GM23248 (cell line): Measurements from ENCODE around the gene BRINP3. TPM values are rescaled to one million over a fixed set of nuclear protein-coding genes. Genes with fewer than 3 reads are reported as not detected.

Source experiments
- DNase-seq: peaks from one replicate; pipeline ENCODE4 v3.0.0-alpha.2; 2015
- H2AFZ ChIP-seq: fragments of 200-600 bp; sonication (generic); 2 replicates; pipeline ENCODE4 v1.6.1; 2016; ENCODE audit warnings: antibody characterized with exemption
- H3F3A ChIP-seq: fragments of 200-600 bp; sonication (generic); 2 replicates; pipeline ENCODE4 v1.6.1; 2016; ENCODE audit warnings: mild to moderate bottlenecking, antibody characterized with exemption, mixed run types; ENCODE audit not compliant: insufficient read depth
- H3K27ac ChIP-seq: fragments of 200-600 bp; sonication (generic); 2 replicates; pipeline ENCODE4 v1.5.1; 2016; ENCODE audit warnings: mild to moderate bottlenecking
- H3K27me3 ChIP-seq: fragments of 200-600 bp; sonication (generic); replicated peaks from 2 replicates; pipeline ENCODE4 v1.6.1; 2016; ENCODE audit warnings: mild to moderate bottlenecking; ENCODE audit not compliant: insufficient read depth
- H3K36me3 ChIP-seq: fragments of 200-600 bp; sonication (generic); 2 replicates; pipeline ENCODE4 v1.6.1; 2016; ENCODE audit warnings: low read depth, mild to moderate bottlenecking
- H3K4me1 ChIP-seq: fragments of 200-600 bp; sonication (generic); 2 replicates; pipeline ENCODE4 v1.6.1; 2016; ENCODE audit warnings: mild to moderate bottlenecking; ENCODE audit not compliant: insufficient read depth
- H3K4me2 ChIP-seq: fragments of 200-600 bp; sonication (generic); one replicate; pipeline ENCODE4 v1.6.1; 2016; ENCODE audit warnings: mild to moderate bottlenecking; ENCODE audit not compliant: unreplicated experiment
- H3K4me3 ChIP-seq: fragments of 200-600 bp; sonication (generic); 2 replicates; pipeline ENCODE4 v1.5.1; 2016; ENCODE audit warnings: mild to moderate bottlenecking
- H3K79me2 ChIP-seq: fragments of 200-600 bp; sonication (generic); 2 replicates; pipeline ENCODE4 v1.6.1; 2016; ENCODE audit warnings: mild to moderate bottlenecking; ENCODE audit not compliant: insufficient read depth
- H3K9ac ChIP-seq: fragments of 200-600 bp; sonication (generic); 2 replicates; pipeline ENCODE4 v1.6.1; 2016; ENCODE audit warnings: mild to moderate bottlenecking
- H3K9me2 ChIP-seq: fragments of 200-600 bp; sonication (generic); 2 replicates; pipeline ENCODE4 v1.6.1; 2016; ENCODE audit warnings: mixed run types, mild to moderate bottlenecking, moderate library complexity; ENCODE audit not compliant: insufficient read depth
- H3K9me3 ChIP-seq: fragments of 200-600 bp; sonication (generic); one replicate; pipeline ENCODE4 v1.6.1; 2017; ENCODE audit warnings: low read depth
- H4K20me1 ChIP-seq: fragments of 200-600 bp; sonication (generic); 2 replicates; pipeline ENCODE4 v1.6.0; 2016; ENCODE audit not compliant: insufficient read depth
- EZH2 ChIP-seq: fragments of 200-600 bp; sonication (generic); IDR thresholded peaks from 2 replicates; pipeline ENCODE4 v1.6.1; 2018; ENCODE audit warnings: antibody characterized with exemption, mild to moderate bottlenecking; ENCODE audit not compliant: insufficient read depth, poor library complexity, severe bottlenecking
- EZH2phosphoT487 ChIP-seq: fragments of 200-600 bp; sonication (generic); IDR thresholded peaks from 2 replicates; pipeline ENCODE4 v1.6.1; 2018; ENCODE audit warnings: antibody characterized with exemption, moderate library complexity, mild to moderate bottlenecking, low read depth; ENCODE audit not compliant: insufficient read depth
- WGBS, 2 experiments: methylation state at CpG; one replicate each; pipeline ENCODE4 v1.1.6; 2015 to 2017; ENCODE audit warnings: low lambda C conversion rate in 2 of 2, low coverage in 1 of 2; ENCODE audit errors: missing lambda C conversion rate in 2 of 2; 5-methylcytosine and 5-hydroxymethylcytosine counted together
- in situ Hi-C: fragments of 300-500 bp; cut with MboI; formaldehyde crosslinking; loops from 2 replicates; pipeline ENCODE4 v1.15.0; 2020
- polyA plus RNA-seq: library from polyadenylated mRNA; unstranded; fragments of >200 nt; fragmentation: Nextera tagmentation; extraction: Ambion mirVana; gene quantifications from 2 replicates; pipeline ENCODE4 v1.2.1, GENCODE V29; 2016
- total RNA-seq: library from RNA; depleted of rRNA; stranded (reverse); fragments of >200 nt; shearing (Covaris generic); gene quantifications from 2 replicates; pipeline ENCODE4 v1.2.3, GENCODE V29; 2014

The BRINP3 gene
- total and polyA plus RNA-seq, 2 experiments from 2014 or later: not detected

DNA sequence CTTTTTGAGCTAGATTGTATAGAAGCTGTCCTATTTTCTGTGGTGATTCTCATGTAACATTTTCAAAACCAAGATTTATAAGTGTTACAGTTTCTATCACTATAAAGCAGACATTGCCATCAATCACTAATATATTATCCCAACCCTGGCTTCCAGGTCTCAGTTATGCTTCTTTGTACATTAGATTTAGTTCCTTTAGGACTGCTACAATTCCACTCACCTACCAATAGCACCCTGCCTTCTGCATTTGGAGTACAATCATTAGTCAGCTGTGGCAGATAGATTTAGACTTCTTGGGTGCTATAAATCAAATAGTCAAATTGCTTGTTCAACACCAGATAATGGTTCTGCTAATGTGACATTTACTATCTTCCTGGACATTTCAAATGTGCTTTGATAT is 281.6 kb downstream of the BRINP3 start:
- in situ Hi-C loops: no loop called here

DNA sequence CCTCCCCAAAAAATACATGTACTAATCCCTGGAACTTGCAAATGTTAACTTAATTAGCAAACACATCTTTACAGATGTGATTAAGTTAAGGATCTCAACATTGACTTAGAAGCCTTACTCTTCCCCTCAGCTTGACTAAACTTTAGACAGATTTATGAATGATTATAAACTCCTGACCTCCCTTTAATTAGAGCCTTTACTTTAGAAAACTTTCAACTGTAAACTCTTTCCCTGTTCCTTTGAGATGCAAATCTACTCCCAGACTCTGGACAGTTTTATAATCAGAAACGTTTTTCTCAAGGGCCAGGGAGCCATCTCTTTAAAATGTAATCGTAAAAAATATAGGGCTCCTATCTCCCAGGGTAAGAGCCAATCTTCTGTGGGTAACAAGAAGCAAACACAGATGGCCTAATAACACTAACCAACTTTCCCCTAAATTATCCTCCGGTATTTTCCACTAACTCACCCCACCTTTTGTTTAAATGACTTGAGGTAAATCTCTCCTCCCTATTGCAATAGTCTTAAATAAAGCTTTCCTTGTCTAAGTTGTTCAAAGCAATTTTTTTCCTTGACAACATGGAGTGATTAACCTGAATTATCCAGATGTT is 284.1 kb downstream of the BRINP3 start:
- H2AFZ ChIP-seq: no peak overlapping the region

More for the DNA sequence above, 281.6 kb downstream of the BRINP3 start:
- H3K9me3 ChIP-seq: no peaks in the 10 kb centered on the region
- no peak for TF ChIP-seq EZH2phosphoT487
- no peak for TF ChIP-seq EZH2
- no peaks in the 10 kb centered on the region for H3F3A ChIP-seq
- no peaks in the 10 kb centered on the region for H3K79me2 ChIP-seq
- no peaks in the 10 kb centered on the region for H4K20me1 ChIP-seq
- no peak for DNase-seq
- no peaks in the 10 kb centered on the region for H3K27me3 ChIP-seq
- H3K9ac ChIP-seq: no peak overlapping the region
- H3K36me3 ChIP-seq: no peaks in the 10 kb centered on the region
- H3K4me1 ChIP-seq: no peaks in the 10 kb centered on the region
- no peak overlapping the region for H3K4me2 ChIP-seq
- no peak overlapping the region for H2AFZ ChIP-seq
- H3K27ac ChIP-seq: no peak overlapping the region
- no peak overlapping the region for H3K4me3 ChIP-seq
- H3K9me2 ChIP-seq: no peaks in the 10 kb centered on the region

GRCh38 chr1:190192627-190193026 is 285.0 kb downstream of the BRINP3 start:
- TF ChIP-seq EZH2phosphoT487 (no peak), EZH2 (no peak)
- Histone ChIP-seq H3K4me3 (no peak overlapping the region), H2AFZ (no peak overlapping the region), H3F3A (no peaks in the 10 kb centered on the region), H3K27ac (no peak overlapping the region), H3K9me3 (no peaks in the 10 kb centered on the region), H3K4me2 (no peak overlapping the region), H3K9ac (no peak overlapping the region), H3K36me3 (no peaks in the 10 kb centered on the region), H3K4me1 (no peaks in the 10 kb centered on the region), H4K20me1 (no peaks in the 10 kb centered on the region), H3K9me2 (no peaks in the 10 kb centered on the region), H3K79me2 (no peaks in the 10 kb centered on the region), H3K27me3 (no peaks in the 10 kb centered on the region)
- no peak for DNase-seq
- in situ Hi-C loops: no loop called here
- WGBS, 2 experiments: 0 to 3% methylated on average over 2 of the region's 2 CpGs

More for the DNA sequence above, 284.1 kb downstream of the BRINP3 start:
- no peak for DNase-seq
- Histone ChIP-seq H3K9ac (no peak overlapping the region), H3K4me3 (no peak overlapping the region), H3F3A (no peaks in the 10 kb centered on the region), H3K4me1 (no peaks in the 10 kb centered on the region), H3K79me2 (no peaks in the 10 kb centered on the region), H3K4me2 (no peak overlapping the region), H3K9me3 (no peaks in the 10 kb centered on the region), H3K9me2 (no peaks in the 10 kb centered on the region), H3K27ac (no peak overlapping the region), H3K27me3 (no peaks in the 10 kb centered on the region), H4K20me1 (no peaks in the 10 kb centered on the region), H3K36me3 (no peaks in the 10 kb centered on the region)
- TF ChIP-seq EZH2phosphoT487: no peak
- TF ChIP-seq EZH2: no peak
- in situ Hi-C loops: no loop called here
- 4 to 6% methylated on average over 3 of the region's 3 CpGs for WGBS, 2 experiments

DNA sequence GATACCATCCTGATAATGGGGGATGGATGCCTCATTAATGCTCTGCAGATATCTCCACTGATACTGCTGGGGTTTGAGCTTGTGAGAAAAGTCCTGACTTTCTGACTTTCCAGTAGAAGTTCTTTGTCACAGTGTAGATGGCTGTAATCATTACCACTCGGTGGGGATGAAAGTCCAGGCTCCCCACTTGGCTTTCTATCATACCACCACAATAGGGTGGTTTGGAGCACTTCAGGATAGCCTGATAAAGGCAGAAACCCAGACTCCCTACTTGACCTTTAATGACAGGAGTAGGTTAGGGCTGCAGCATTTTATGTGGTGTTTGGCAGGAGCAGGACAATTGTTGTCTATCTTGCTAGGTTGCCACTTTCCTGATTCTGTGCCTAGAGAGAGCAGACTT is 294.1 kb downstream of the BRINP3 start:
- Histone ChIP-seq H3K4me2 (no peak overlapping the region), H4K20me1 (no peaks in the 10 kb centered on the region), H3K9me3 (peaks cover 5% of the 10 kb centered on the region), H3K79me2 (no peaks in the 10 kb centered on the region), H3K9me2 (no peaks in the 10 kb centered on the region), H3K36me3 (no peaks in the 10 kb centered on the region), H3F3A (no peaks in the 10 kb centered on the region), H3K27me3 (no peaks in the 10 kb centered on the region), H3K4me3 (no peak overlapping the region), H3K9ac (no peak overlapping the region), H3K27ac (no peak overlapping the region), H3K4me1 (no peaks in the 10 kb centered on the region), H2AFZ (no peak overlapping the region)
- in situ Hi-C loops: no loop called here
- 0 to 4% methylated on average over 1 of the region's 1 CpG for WGBS, 2 experiments
- TF ChIP-seq EZH2phosphoT487 (no peak), EZH2 (no peak)
- DNase-seq: no peak

DNA sequence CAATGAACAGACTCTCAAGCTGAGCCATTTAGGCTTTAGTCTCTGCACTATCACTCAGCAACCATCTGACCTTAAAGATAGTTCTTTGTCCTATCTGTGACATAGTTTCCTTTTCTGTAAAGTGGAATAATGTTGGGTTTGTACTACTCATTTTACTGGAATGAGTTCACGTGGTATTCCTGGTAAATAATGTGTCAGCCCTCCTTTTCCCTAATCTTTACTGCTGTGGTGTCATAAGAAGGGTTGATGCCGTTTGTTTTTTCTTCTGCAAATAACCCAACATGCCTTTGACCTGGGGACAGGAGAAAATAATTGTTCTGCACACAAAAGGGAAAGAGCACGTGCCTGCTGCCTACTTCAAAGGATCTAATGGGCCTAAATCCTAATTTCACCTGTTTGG is 297.8 kb downstream of the BRINP3 start:
- Histone ChIP-seq H3K4me2 (no peak overlapping the region), H3K9ac (no peak overlapping the region), H2AFZ (no peak overlapping the region), H3K4me3 (no peak overlapping the region), H3K4me1 (no peaks in the 10 kb centered on the region), H3K79me2 (no peaks in the 10 kb centered on the region), H3K36me3 (no peaks in the 10 kb centered on the region), H3K27ac (no peak overlapping the region), H3F3A (no peaks in the 10 kb centered on the region), H3K9me2 (no peaks in the 10 kb centered on the region), H4K20me1 (no peaks in the 10 kb centered on the region), H3K9me3 (peaks cover 5% of the 10 kb centered on the region), H3K27me3 (no peaks in the 10 kb centered on the region)
- in situ Hi-C loops: no loop called here
- DNase-seq: no peak
- TF ChIP-seq EZH2 (no peak), EZH2phosphoT487 (no peak)
- WGBS, 2 experiments: 4 to 6% methylated on average over 3 of the region's 3 CpGs
